Stimulated activated CD8-positive, alpha-beta memory T cell treated with anti-CD3 and anti-CD28 coated beads, Interleukin-4, amount 100 ng/mL, for 4 hours (primary cell): ENCODE data around the gene FHOD3.

ENCODE experiments used
- DNase-seq, 2 donors: peaks; one replicate each; pipeline ENCODE4 v3.0.0-alpha.2; 2020; ENCODE audit warnings: low read depth in 2 of 2, low spot score in 1 of 2

FHOD3 gene

GRCh38 chr18:36379435-36379984 lies 82.0 kb downstream of the FHOD3 start:
- DNase-seq = no peak

DNA sequence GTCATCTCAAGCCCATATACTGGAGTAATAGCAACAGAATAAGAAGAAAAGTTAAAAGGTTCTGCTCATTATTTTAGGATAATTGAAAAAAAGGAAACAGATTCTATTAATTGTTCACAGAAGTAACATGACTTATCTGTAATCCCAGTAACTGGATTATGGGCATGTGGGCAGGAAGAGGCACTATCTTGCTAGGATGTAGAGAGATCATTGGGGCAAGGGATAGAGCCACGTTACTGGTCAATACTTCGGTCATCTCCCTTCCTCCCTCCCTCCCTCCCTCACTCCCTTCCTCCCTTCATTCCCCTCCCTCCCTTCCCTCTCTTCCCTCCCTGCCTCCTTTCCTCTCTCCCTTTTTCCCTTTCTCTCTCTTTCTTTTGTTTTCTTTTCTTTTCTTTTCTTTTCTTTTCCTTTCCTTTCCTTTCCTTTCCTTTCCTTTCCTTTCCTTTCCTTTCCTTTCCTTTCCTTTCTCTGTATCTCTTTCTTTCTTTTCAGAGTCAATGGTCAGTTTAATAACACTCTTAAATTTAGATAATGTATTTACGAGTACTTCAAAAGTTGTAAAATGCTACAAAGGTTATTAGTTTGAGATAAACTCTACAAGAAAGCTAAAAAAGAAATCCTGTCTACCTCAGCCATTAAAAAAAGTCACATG lies 82.8 kb downstream of the FHOD3 start:
- no peak for DNase-seq

DNA sequence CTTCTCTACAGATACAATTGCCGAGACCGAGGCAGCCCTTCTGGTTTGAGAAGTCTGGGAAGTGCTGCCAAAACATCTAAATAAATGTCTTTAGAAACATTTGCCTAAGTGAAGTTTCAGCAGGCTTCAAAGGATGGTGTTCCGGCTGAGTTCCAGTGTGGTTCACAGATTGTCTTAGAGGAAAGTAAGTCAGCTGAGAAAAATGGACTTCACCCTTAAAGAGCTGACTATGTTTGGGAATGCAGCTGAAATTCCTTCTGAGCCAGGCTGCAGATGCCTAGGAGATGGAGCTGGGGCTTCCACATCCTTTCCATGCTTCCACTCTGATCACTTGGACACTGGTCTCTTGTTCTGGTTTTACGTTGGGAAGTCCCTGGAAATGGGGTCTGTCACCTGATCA lies 83.6 kb downstream of the FHOD3 start:
- DNase-seq = no peak

DNA sequence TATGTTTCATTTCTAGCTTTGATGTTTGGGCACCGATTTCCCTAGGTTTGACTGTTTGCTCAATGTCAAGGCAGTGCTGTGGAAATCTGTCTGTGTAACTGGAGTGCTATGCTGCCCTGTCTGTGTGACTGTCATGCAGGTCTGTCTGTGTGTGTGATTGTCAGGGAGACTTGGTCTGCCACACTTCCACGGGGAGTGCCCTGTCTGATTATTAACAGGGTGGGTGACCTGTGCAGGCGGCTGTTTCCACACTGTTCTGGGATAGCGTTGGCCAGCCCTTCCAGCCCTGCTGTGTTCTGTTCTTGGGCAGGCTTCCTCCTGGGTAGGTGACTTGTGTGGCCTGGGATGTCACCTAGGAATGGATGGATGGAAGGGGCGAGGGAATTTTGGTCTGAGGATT lies 85.3 kb downstream of the FHOD3 start:
- no peak for DNase-seq

DNA sequence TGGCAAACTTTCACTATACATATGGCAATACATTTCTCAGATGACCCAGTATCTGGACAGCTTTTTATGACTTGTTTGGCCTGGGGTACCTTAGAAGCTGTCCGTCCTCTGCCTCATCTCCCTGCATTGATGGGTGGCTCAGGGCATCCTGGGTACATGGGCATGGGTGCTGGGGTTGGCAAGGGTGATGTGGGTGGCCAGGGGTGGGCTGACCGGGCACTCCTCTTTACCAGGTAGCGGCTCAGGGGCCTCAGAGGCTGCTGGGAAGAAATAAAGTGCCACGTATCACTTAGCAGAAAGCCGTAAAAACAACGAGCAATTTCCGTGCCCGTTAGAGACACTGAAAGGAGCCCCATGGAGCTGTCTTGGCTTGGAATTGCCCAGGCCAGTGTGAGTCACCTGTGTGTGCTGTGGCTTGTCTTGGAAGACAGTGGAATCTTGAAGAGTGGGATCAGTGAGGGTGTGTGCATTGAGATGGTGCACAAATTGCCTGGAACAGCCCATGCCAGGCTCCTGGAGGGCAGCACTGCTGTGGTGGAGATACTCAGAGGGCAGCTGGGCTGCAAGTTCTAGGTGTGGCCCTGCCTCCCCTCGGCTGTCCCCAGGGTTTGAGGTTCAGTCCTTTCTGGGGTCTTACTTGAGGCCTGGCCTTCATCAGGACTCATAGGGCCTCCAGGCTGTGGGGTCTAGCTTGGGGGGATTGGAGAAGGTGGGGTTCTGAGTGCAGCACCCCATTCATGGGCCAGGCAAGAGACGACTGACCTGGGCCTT lies 88.8 kb downstream of the FHOD3 start:
- no peak for DNase-seq

DNA sequence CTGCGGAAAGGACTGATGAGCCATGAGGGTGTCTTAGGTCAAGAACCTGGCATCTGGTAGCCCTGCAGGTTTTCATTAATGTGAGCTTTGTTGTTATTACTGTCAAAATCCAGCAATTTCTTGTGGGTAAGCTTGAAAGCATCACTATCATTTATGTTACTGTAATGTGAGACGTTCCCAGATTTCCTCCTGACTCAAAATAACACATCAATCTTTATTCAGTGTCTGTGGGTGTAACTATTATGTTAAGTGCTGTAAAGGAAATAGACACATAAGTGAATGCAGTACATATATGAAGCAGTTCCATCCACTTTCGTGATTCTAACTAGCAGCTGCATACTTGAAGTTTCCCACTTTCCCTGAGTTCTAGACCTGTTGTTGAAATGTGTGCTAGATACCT lies 89.8 kb downstream of the FHOD3 start:
- no peak for DNase-seq

- no peak for DNase-seq
Observed at GRCh38 chr18:36388310-36388709, 90.8 kb downstream of the FHOD3 start.

- DNase-seq = no peak
Observed at GRCh38 chr18:36389027-36389426, 91.5 kb downstream of the FHOD3 start.

- DNase-seq = no peak
Observed at GRCh38 chr18:36389811-36390581, 92.5 kb downstream of the FHOD3 start.

DNA sequence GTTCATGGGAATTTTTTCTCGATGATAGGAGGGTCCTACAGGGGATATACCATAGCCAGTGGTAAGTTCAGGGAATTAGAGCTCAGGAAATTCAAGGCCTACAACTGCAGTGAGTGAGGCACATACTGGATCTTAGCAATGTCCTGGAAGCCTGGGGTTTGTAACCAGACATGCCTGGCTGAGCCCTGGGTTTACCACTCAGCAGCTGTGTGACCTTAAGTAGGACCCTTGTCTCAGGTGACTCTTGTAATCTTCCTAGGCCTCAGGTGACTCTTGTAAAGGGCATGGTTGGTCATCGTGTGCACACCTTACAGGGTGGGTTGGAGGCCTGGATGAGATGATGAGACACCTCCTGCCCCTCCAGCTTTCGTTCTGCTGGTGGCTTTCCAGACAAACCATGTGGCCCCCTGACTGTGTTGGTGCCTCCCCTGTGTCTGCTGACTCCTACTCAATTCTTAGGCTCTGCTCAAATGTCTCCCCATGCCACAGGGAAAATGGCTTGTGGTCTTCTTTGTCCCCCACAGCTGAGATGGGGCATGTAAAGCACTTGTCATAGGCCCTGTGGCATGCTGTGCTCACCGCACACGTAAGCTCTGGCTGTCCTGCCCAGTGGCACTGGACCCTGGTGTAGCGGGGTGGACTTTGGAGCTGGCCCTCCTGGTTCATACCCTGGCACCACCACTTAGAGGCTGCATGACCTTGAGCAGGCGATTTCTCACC lies 94.1 kb downstream of the FHOD3 start:
- no peak for DNase-seq

- DNase-seq = no peak
Observed at GRCh38 chr18:36392164-36392978, 94.9 kb downstream of the FHOD3 start.

DNA sequence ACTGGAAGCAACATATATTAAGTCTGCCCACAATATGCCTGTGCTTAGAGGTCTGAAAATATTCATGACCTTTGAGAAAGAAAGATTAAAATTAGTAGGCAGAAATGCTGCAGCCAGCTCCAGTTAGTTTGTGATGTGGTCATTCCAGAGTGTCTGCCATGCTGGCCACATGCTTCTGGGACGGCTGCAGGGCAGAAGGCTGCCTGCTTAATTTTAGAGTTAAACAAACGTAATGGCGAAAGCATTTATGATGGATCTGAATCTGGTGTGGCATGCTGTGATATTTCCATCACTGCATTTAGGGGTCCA lies 95.4 kb downstream of the FHOD3 start:
- DNase-seq = no peak

DNA sequence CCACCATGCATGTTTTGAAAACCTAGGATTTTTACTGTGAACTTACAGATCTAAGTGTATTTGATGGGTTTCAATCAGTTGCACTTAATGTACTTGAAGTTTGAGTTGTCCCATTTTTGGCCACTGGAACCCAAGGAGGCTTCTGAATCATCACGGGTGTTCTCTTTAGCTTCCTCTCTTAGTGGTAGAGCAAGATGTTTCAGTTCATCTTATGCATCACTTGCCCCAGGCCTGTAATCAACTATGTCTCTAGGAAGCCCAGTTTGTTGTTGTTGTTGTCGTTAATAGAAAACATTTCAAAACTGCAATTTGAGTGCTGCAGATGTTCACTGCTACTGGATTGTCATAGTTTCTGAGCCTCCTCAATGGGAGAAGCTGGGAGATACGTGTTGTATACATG lies 97.0 kb downstream of the FHOD3 start:
- DNase-seq = no peak

DNA sequence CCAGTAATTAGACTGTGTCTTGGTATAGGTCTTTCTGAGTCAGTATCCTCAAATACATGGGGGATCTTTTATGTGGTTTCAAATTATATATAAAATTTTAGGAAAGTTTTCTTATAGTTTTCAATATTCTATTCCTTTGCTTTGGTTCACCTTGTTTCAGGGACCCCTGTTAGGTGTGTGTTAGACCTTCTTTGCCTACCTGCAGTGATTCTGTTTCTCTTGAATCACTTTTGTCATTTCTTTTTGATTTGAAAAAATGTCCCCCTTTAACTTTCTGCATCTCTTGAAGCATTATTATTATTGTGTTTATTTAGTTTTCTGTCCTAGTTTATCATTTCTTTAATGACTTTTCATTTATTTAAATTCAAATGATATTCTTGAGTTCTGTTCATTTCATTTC lies 98.7 kb downstream of the FHOD3 start:
- no peak for DNase-seq

DNA sequence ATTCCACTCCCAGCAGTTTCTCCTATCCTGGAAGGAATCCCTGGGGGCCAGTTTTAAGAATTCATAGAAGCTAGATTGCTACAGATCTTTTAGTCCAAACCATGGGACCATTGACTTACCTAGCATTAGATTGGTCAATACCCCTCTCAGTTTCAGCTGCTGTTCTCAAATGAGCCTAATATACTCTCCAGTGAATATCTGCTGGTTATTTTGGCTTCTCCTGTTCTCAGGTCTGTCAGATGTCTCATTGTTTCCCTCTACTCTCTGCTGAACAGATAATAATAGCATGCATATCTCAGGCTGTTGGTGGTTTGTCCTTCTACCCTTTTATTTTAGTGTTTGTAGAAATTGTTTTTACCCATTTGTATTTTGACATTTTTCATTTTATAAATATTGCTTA lies 99.5 kb downstream of the FHOD3 start:
- DNase-seq = no peak

GRCh38 chr18:36398419-36398818 lies 100.9 kb downstream of the FHOD3 start:
- no peak for DNase-seq

DNA sequence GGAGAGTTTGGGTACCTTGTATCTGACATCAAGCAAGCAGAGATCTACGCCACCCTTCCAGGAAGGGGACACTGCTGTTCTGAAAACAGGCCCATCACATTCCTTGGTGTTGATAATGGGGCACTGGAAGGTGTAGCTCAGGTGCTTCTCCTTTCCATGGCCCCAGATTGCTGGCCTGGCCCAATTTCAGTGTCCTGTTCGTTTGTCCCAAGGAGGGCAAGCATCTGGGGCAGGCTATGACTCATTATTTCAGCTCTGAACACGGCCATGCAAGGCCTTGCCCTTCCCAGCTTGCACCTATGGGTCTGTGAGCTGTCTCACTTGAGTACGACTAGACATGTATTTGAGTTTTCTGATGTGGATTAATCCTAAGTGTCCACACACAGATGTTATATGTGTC lies 101.5 kb downstream of the FHOD3 start:
- DNase-seq = no peak

DNA sequence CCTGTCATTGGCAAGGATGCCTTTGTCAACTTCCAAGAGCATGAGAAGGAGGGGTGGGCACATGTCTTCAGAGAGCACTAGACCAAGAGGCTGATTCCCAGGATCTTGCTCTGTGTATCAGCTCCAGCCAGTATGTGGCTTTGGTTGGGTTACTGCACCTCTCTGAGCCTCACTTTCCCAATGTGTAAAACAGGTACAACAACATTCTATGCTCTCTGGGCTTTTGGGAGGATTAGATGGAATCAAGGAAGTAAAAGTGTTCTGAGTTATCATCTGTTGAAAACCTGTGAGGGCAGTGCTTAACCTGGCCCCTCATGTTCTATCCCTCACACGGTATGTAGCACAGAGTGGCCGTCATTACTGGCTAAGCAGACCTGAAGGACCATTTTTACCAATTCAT lies 103.9 kb downstream of the FHOD3 start:
- DNase-seq = no peak

- no peak for DNase-seq
Observed at GRCh38 chr18:36402765-36403396, 105.4 kb downstream of the FHOD3 start.
